Hepatocyte (in vitro differentiated cells): ENCODE results near the gene SLC26A1. TPM values are rescaled to one million over a fixed set of nuclear protein-coding genes. Genes with fewer than 3 reads are reported as not detected.

Source experiments
- DNase-seq: peaks from one replicate; pipeline ENCODE4 v3.0.0-alpha.2; 2016; ENCODE audit warnings: low spot score
- H2AFZ ChIP-seq: fragments of 200-600 bp; sonication (generic); 2 replicates; pipeline ENCODE4 v1.6.0; 2016; ENCODE audit warnings: antibody characterized with exemption, mild to moderate bottlenecking
- H3K27ac ChIP-seq: fragments of 200-600 bp; sonication (generic); 2 replicates; pipeline ENCODE4 v1.5.1; 2016; ENCODE audit warnings: mild to moderate bottlenecking
- H3K27me3 ChIP-seq: fragments of 200-600 bp; sonication (generic); 2 replicates; pipeline ENCODE4 v1.6.1; 2016
- H3K36me3 ChIP-seq: fragments of 200-600 bp; sonication (generic); replicated peaks from 2 replicates; pipeline ENCODE4 v1.5.1; 2016; ENCODE audit warnings: low read depth; ENCODE audit not compliant: insufficient read depth
- H3K4me1 ChIP-seq: fragments of 200-600 bp; sonication (generic); 2 replicates; pipeline ENCODE4 v1.5.1; 2016; ENCODE audit warnings: mild to moderate bottlenecking, moderate library complexity; ENCODE audit not compliant: insufficient read depth
- H3K4me2 ChIP-seq: fragments of 200-600 bp; sonication (generic); 2 replicates; pipeline ENCODE4 v1.6.0; 2016
- H3K4me3 ChIP-seq: fragments of 200-600 bp; sonication (generic); 2 replicates; pipeline ENCODE4 v1.5.1; 2016; ENCODE audit warnings: mild to moderate bottlenecking
- H3K79me2 ChIP-seq: fragments of 200-600 bp; sonication (generic); 2 replicates; pipeline ENCODE4 v1.6.0; 2017; ENCODE audit warnings: mild to moderate bottlenecking
- H3K9me2 ChIP-seq: fragments of 200-600 bp; sonication (generic); replicated peaks from 2 replicates; pipeline ENCODE4 v1.6.0; 2017; ENCODE audit warnings: mild to moderate bottlenecking; ENCODE audit not compliant: insufficient read depth
- H3K9me3 ChIP-seq: fragments of 200-600 bp; sonication (generic); 2 replicates; pipeline ENCODE4 v1.5.1; 2016; ENCODE audit warnings: low read depth, mild to moderate bottlenecking
- H4K20me1 ChIP-seq: fragments of 200-600 bp; sonication (generic); 2 replicates; pipeline ENCODE4 v1.6.0; 2016; ENCODE audit warnings: mild to moderate bottlenecking; ENCODE audit not compliant: insufficient read depth, poor library complexity, severe bottlenecking
- CTCF ChIP-seq: fragments of 200-600 bp; sonication (generic); IDR thresholded peaks from 2 replicates; pipeline ENCODE4 v1.5.1; 2016; ENCODE audit warnings: antibody characterized with exemption, mild to moderate bottlenecking; ENCODE audit not compliant: poor library complexity
- EZH2 ChIP-seq: fragments of 200-600 bp; sonication (generic); IDR thresholded peaks from 2 replicates; pipeline ENCODE4 v1.6.1; 2016; ENCODE audit warnings: antibody characterized with exemption, mild to moderate bottlenecking, borderline replicate concordance
- EZH2phosphoT487 ChIP-seq: fragments of 200-600 bp; sonication (generic); IDR thresholded peaks from one replicate; pipeline ENCODE4 v1.6.1; 2018; ENCODE audit warnings: antibody characterized with exemption, mild to moderate bottlenecking, low read depth, moderate library complexity; ENCODE audit not compliant: unreplicated experiment, severe bottlenecking
- WGBS: methylation state at CpG from one replicate; pipeline ENCODE4 v1.1.6; 2016; ENCODE audit warnings: low lambda C conversion rate; ENCODE audit errors: missing lambda C conversion rate; 5-methylcytosine and 5-hydroxymethylcytosine counted together
- polyA plus RNA-seq: library from polyadenylated mRNA; unstranded; fragments of >200 nt; fragmentation: Nextera tagmentation; extraction: Ambion mirVana; gene quantifications from 2 replicates; pipeline ENCODE4 v1.2.1, GENCODE V29; 2016
- total RNA-seq: library from RNA; depleted of rRNA; stranded (reverse); fragments of >200 nt; gene quantifications from 2 replicates; pipeline ENCODE4 v1.2.3, GENCODE V29; 2014

SLC26A1 gene
- total and polyA plus RNA-seq, 2 experiments from 2014 or later, result 9.0 to 12.6 TPM

DNA sequence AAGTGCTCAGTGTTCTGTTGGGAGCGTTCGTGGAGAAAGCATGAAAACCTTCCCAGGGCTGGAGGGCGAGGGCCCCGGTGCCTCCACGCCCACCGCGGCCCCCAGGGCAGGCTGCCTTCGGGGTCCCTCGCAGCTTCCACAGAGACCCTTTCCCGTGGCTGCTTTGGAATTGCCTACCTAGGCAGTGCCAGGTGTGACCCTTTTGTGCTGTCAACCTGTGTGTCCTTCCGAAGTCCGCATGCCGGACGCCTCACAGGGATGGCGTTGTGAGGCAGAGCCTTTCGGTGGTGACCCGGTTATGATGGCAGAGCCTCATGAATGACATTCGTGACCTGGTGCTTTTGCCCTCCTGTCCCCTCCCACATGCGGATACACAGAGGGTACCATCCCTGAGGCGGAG is 43.5 kb downstream of the SLC26A1 start:
- Histone ChIP-seq H3K4me2 (no peak overlapping the region), H4K20me1 (no peaks in the 10 kb centered on the region), H3K9me3 (no peaks in the 10 kb centered on the region), H3K36me3 (no peaks in the 10 kb centered on the region), H3K27ac (no peak overlapping the region), H3K9me2 (no peaks in the 10 kb centered on the region), H3K79me2 (no peaks in the 10 kb centered on the region), H3K27me3 (no peaks in the 10 kb centered on the region), H3K4me1 (peaks cover 3% of the 10 kb centered on the region), H2AFZ (no peak overlapping the region), H3K4me3 (no peak overlapping the region)
- DNase-seq, result no peak
- TF ChIP-seq CTCF (no peak), EZH2phosphoT487 (no peak)
- WGBS, result 92% methylated on average over 20 of the region's 20 CpGs

GRCh38 chr4:948936-949300 is 44.3 kb downstream of the SLC26A1 start:
- no peaks in the 10 kb centered on the region for H3K36me3 ChIP-seq
- H3K27me3 ChIP-seq, result no peaks in the 10 kb centered on the region
- no peak overlapping the region for H3K27ac ChIP-seq
- H3K4me1 ChIP-seq, result peaks cover 3% of the 10 kb centered on the region
- H3K79me2 ChIP-seq, result no peaks in the 10 kb centered on the region
- H3K4me2 ChIP-seq, result no peak overlapping the region
- no peak for TF ChIP-seq EZH2
- no peak for TF ChIP-seq EZH2phosphoT487
- no peak for TF ChIP-seq CTCF
- DNase-seq, result no peak
- H3K9me3 ChIP-seq, result no peaks in the 10 kb centered on the region
- no peaks in the 10 kb centered on the region for H3K9me2 ChIP-seq
- WGBS, result 94% methylated on average over 13 of the region's 13 CpGs
- no peaks in the 10 kb centered on the region for H4K20me1 ChIP-seq
- no peak overlapping the region for H3K4me3 ChIP-seq
- H2AFZ ChIP-seq, result no peak overlapping the region

DNA sequence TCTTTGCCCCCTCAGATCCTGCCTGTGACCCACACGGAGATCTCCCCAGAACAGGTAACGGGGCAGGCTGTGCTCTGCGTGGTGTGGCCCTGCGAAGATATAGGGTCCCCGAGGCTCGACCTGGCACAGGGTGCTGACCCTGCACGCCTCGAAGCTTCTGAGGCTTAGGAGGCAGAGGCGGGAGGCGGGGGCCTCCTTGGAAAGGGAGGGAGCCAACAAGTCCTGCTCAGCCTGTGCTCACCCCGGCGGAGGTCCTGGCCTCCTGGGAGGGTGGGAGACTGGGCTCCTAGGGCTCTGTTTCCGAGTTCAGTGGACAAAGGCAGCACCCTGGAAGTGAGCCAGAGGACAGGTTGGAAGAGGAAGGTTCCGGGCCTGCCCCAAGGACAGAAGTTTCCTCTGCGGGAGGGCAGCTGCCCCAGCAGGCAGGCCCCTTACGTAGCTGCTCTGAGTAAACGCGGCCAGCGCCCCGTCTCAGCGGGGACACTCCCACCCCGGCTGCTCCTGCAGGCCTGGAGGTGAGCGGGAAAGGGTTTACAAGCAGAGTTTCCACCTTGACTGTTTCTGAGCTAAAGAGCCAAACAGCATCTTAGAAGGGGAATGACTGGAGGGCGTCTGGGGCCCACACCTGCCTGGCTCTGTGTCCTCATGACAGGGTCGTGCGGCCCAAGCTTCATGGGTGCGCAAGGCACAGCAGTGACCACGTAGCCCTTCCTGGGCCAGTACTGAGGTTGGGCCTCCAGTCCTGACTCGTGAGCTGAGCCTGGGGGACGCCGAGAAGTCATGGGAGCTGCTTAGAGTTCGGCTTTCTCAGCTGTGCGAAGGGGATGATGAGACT is 44.9 kb downstream of the SLC26A1 start:
- H3K36me3 ChIP-seq, result no peaks in the 10 kb centered on the region
- H4K20me1 ChIP-seq, result no peaks in the 10 kb centered on the region
- H3K79me2 ChIP-seq, result no peaks in the 10 kb centered on the region
- peak; percentile 34 for DNase-seq
- H3K9me2 ChIP-seq, result no peaks in the 10 kb centered on the region
- no peak overlapping the region for H3K4me2 ChIP-seq
- H3K4me1 ChIP-seq, result peaks cover 3% of the 10 kb centered on the region
- TF ChIP-seq EZH2 (no peak), CTCF (no peak), EZH2phosphoT487 (no peak)
- no peak overlapping the region for H2AFZ ChIP-seq
- 76% methylated on average over 32 of the region's 33 CpGs for WGBS
- H3K27me3 ChIP-seq, result no peaks in the 10 kb centered on the region
- no peak overlapping the region for H3K4me3 ChIP-seq
- no peak overlapping the region for H3K27ac ChIP-seq
- no peaks in the 10 kb centered on the region for H3K9me3 ChIP-seq
